HG03280 (cell line): ENCODE measurements around the gene HIC2.
"Not testable (repeated sequence)": the region's sequence is repeated elsewhere in the genome, so short reads cannot be mapped to it uniquely, and the experiment has no call there.

Source experiments
- ATAC-seq: cut with Tn5 transposase; IDR thresholded peaks from one replicate; pipeline ENCODE4 v1.9.1; 2021; ENCODE audit warnings: mild to moderate bottlenecking, moderate library complexity; ENCODE audit not compliant: unreplicated experiment

HIC2 gene

DNA sequence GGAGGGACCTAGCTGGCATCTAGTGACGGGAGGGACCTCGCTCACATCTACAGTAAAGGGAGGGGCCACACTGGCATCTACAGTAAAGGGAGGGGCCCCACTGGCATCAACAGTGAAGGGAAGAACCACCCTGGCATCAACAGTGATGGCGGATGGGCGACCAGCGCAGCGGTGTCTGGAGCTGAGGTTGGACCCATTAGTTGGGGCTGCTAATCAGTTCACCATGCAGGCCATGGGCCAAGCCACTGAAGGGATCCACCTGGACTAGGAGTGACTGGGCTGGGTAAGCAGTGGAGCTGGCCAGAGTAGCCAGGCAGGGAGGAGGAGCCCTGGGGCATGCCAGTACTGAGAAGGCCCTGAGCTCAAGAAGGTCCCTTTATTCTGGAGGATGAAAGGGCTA lies 73.4 kb downstream of the HIC2 start:
- ATAC-seq: not testable (repeated sequence)

- not testable (repeated sequence) for ATAC-seq
Measured at GRCh38 chr22:21492271-21492670, 75.1 kb downstream of the HIC2 start.

DNA sequence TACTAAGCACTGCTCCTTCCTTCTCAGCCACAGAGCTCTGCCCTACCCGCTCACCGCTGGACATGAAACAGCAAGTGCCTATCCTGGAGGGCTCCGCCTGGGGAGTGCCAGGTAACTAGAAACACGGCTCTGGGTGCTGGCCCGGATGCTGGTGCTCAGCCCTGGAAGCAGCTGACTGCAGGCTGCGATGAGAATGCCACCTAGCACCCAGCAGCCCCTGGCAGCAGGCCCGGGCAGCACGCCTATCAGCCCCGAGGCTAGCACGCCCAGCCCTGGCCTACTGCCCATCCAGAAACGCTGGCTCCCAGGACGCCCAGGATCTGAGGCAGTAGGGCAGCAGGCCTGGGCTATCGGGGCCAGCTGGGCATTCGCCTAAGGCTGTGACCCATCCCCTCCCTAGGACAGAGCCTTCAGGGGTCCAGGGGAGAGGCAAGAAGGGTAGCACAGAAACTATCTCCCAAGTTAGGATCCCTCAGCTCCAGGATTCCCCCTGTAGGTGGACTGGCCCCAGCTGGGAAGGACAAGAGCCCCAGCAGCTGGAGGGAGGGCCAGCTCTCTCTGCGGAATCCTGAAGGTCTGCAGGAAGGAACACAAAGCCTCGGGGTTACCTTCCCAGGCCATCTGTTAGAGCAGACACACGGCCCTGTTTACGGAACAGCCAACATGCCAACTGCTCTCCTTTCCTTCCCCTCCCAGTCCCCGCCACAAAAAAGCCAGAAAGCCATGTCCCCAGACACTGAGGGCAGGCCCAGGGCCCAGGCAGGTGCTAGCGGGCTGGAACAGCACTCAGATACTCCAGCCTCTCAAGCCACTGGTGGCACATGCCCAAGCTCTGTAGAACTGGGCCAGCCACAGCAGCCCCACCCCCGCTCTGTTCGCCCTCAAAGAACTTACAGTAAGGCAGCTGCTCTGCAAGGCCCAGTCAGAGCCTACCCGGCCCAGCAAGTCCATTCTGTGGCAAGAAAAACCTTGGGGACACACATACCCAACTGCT lies 76.9 kb downstream of the HIC2 start:
- ATAC-seq: not testable (repeated sequence)

GRCh38 chr22:21497984-21498383 lies 80.8 kb downstream of the HIC2 start:
- not testable (repeated sequence) for ATAC-seq

DNA sequence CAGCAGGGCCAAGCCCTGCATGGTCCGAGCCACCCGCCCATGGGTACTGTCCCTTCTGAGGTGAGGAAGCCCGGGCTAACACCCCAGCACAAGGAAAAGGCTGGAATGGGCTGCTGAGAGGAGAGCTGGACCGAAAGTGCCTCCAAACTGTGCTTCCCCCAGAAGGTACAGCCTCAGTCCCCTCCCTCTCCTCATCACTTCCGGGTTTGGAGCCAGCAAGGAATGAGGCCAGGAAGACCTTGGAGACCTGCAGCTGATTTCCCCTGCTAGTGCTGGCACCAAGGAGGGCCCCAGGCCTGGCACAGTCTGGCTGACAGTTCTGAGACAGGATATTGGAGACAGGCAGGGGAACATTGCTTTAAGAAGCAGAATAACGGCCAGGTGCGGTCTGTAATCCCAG lies 81.3 kb downstream of the HIC2 start:
- not testable (repeated sequence) for ATAC-seq

- ATAC-seq: not testable (repeated sequence)
Measured at GRCh38 chr22:21499623-21500506, 82.7 kb downstream of the HIC2 start.
